Head of caudate nucleus (tissue), 42 donors: ENCODE measurements around the gene GNG13.
A peak's percentile ranks its signal among the peaks of the same experiment; 100 is the strongest.
"Not testable (repeated sequence)": the region's sequence is repeated elsewhere in the genome, so short reads cannot be mapped to it uniquely, and the experiment has no call there.

Source experiments
- DNase-seq, 42 donors: peaks; one replicate each; pipeline versions ENCODE4 v3.0.0 to v3.0.0-alpha.2; 2020 to 2021; ENCODE audit warnings: mixed read lengths in 7 of 42
- intact Hi-C: fragments of 100-400 bp; cut with DNase I; formaldehyde crosslinking; loops from one replicate; pipeline ENCODE4 v1.15.0; 2022

Gene GNG13

GRCh38 chr16:785563-786535, 14.7 kb downstream of the GNG13 start:
- intact Hi-C loops, result loop anchor here (5.0 kb wide), 1 partner anchor 74 kb away; no protein-coding TSS in a partner anchor
- peak; percentile 47 to 89 (median 76) for DNase-seq

- intact Hi-C loops, result no loop called here
- DNase-seq, result no peak
Observed at GRCh38 chr16:784431-784830, 16.1 kb downstream of the GNG13 start.

GRCh38 chr16:783404-784161, 17.0 kb downstream of the GNG13 start:
- DNase-seq, result no peak
- intact Hi-C loops, result no loop called here

GRCh38 chr16:782766-783403, 17.6 kb downstream of the GNG13 start:
- peak in 35 of 42 donors; percentile 6 to 74 (median 50) for DNase-seq
- intact Hi-C loops, result no loop called here

GRCh38 chr16:782258-782657, 18.3 kb downstream of the GNG13 start:
- intact Hi-C loops, result no loop called here
- DNase-seq, result no peak

- no peak for DNase-seq
- intact Hi-C loops, result no loop called here
Observed at GRCh38 chr16:781346-782010, 19.1 kb downstream of the GNG13 start.

- intact Hi-C loops, result no loop called here
- no peak for DNase-seq
Observed at GRCh38 chr16:780296-780695, 20.2 kb downstream of the GNG13 start.

GRCh38 chr16:779561-779960, 21.0 kb downstream of the GNG13 start:
- no peak for DNase-seq
- intact Hi-C loops, result no loop called here

GRCh38 chr16:778909-779527, 21.5 kb downstream of the GNG13 start:
- no peak for DNase-seq
- intact Hi-C loops, result no loop called here

GRCh38 chr16:778447-778846, 22.1 kb downstream of the GNG13 start:
- intact Hi-C loops, result no loop called here
- no peak for DNase-seq

- intact Hi-C loops, result no loop called here
- DNase-seq, result no peak
Observed at GRCh38 chr16:777826-778225, 22.7 kb downstream of the GNG13 start.

GRCh38 chr16:776824-777223, 23.7 kb downstream of the GNG13 start:
- no peak for DNase-seq
- intact Hi-C loops, result no loop called here

- intact Hi-C loops, DNase-seq: not testable (repeated sequence)
Observed at GRCh38 chr16:776298-776697, 24.2 kb downstream of the GNG13 start.

GRCh38 chr16:775236-775796, 25.2 kb downstream of the GNG13 start:
- intact Hi-C loops, result no loop called here
- DNase-seq, result no peak

- DNase-seq, result no peak
- intact Hi-C loops, result no loop called here
Observed at GRCh38 chr16:774086-775001, 26.2 kb downstream of the GNG13 start.

GRCh38 chr16:772959-773358, 27.6 kb downstream of the GNG13 start:
- no peak for DNase-seq
- intact Hi-C loops, result no loop called here

- intact Hi-C loops, result no loop called here
- no peak for DNase-seq
Observed at GRCh38 chr16:770411-770810, 30.1 kb downstream of the GNG13 start.
